GM19023 (cell line): ENCODE data around the gene PHACTR1.

Experiments used
- ATAC-seq: cut with Tn5 transposase; IDR thresholded peaks from one replicate; pipeline ENCODE4 v1.9.1; 2021; ENCODE audit warnings: mild to moderate bottlenecking, moderate library complexity; ENCODE audit not compliant: unreplicated experiment

Gene PHACTR1

GRCh38 chr6:12892151-12892550 is 175.6 kb downstream of the PHACTR1 start:
- ATAC-seq: no peak

- ATAC-seq: no peak
Observed at GRCh38 chr6:12893036-12893435, 176.5 kb downstream of the PHACTR1 start.

DNA sequence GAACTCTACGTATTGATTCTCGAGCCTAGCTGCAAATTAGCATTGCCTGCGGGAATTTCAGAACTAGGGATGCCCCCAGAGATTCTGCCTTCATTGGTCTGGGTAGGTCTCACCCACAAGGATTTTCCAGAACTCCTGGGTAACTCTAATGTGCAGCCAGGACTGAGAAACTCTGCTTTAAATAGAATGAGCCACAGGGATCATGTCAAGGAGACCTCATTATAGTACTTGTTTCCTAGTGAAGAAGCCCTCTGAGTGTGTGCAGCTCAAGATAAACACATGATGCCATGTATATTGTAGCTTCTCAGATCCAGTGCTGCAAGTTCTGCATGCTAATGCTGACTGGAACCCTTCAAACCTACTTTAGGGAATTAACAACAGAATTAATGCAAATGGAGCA is 179.2 kb downstream of the PHACTR1 start:
- ATAC-seq: no peak

DNA sequence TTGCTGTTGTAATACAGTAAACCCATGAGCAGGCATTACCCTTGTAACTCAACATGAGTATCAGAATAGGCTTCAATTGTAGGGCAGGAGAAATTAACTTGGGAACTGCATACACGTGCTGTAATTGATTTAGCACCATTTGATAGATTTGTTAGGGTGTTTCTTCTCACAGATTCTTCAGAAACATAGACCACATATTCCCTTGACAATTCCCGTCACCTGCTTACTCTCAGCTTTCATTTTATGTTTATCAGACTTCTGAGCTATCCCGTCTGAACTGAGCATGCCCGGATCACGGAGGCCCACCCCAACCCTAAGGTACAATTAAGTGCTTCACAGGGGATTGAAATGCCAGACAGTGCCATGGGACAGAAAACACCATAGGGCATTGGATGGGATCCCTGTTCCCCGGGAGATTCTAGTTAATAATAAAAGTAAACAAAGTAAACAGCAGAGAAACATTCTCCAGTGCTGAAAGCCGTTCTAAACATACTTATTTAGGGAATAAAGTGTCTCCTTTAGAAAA is 179.7 kb downstream of the PHACTR1 start:
- ATAC-seq: no peak

GRCh38 chr6:12898603-12899002 is 182.0 kb downstream of the PHACTR1 start:
- ATAC-seq: no peak

DNA sequence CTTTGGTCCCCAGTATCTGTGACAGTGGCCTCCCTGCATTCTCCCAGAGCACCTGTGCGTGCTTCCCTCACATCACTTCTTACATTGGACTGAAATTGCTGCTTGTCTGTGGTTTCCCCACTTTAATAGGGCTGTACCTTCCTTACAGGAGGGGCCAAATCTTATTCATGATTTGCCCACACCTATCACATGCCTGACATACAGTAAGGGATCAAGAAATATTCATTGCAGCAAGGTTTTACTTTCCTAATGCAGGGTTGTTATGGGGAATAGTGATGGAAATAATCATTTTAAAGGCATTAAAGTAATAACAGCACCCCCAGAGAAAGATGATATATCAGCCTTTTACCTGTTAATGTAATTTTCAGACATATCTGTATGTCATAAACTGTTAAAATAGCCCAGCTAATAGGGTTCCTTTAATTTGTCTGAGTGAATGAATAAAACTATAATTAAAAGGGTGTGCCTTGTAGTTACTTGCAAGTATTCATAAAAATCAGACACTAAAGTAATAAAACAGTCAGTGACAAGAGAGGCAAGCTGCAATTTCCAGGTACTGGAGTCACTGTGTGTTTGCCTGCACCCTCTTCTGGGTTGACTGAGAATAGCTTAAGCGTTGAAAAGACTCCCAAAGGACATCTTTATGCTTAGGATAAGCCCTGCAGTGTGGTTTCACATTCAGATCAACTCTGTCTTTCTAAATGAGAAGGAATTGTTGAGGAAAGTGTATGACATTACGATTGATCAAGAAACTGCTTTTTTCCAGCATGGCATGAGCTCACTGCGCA is 182.7 kb downstream of the PHACTR1 start:
- ATAC-seq: no peak

- ATAC-seq: no peak
Observed at GRCh38 chr6:12903246-12903645, 186.7 kb downstream of the PHACTR1 start.

DNA sequence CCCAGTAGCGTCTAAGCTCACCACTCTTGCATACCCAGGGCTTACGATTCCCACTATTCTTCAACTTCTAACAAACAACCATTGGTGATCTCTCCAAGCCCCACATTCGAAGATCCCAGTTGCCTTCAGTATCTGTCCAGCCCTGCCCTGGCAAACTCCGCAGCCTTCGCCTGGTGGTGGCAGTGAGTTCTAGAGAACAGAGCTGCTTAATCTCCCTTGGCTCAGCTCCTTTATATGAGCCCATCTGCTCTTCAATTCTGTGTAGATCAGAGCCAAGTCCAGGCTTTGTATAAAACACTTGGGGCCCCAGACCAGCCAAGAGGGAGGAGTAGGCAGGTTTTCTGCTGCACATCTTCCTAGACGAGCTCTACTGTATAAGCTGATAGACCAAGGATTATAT is 193.3 kb downstream of the PHACTR1 start:
- no peak for ATAC-seq

- ATAC-seq: no peak
Observed at GRCh38 chr6:12911427-12911826, 194.9 kb downstream of the PHACTR1 start.

DNA sequence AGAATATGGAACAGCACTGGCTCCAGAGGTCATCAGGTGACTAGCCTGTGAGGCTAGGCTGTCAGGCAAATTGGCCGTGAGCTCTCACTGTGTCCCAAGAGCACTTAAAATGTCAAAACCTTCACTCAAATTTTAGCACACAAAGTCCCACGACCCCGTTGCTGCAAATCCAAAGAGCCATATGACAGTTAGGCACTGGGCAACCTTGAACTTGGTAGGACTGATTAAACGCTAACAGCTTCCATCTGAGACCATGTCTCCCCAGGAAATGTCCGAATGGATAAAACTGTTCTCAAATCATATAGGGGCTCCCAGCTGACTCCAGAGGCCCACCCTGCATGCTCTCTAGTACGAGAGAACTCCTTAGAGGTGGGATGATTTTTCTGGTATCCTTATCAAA is 196.6 kb downstream of the PHACTR1 start:
- ATAC-seq: no peak

- no peak for ATAC-seq
Observed at GRCh38 chr6:12916006-12916405, 199.4 kb downstream of the PHACTR1 start.

DNA sequence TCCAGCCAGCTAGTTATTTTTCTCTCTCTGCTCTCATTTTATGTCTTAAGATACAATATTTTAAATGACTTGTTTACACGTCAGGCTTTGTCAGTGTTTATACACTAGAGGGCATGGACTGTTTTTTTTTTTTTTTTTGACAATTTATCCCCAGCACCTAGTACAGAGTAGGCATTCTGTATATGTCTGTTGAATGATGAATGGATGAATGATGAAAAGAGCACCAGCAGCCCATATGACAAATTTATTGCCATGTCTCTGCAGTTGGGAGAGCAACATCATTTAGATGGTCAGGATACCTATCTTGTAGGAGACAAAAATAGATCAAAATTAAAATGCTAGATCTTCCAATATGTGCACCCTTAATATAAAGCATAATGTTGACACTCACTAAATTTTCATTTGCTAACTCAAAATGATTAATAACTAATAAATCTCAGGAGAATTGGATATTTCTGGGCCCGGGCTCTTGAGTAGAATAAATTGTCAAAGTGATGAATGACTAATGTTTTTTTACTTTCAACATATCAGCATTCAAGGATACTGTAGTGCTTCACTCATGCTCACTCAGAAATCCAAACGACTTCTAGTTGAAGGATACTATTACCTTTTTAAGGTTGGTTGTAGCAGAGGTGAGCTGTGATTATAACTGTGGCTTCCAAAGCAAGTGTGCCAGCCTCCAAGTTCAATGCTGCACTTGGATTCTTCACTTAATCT is 200.0 kb downstream of the PHACTR1 start:
- ATAC-seq: no peak

DNA sequence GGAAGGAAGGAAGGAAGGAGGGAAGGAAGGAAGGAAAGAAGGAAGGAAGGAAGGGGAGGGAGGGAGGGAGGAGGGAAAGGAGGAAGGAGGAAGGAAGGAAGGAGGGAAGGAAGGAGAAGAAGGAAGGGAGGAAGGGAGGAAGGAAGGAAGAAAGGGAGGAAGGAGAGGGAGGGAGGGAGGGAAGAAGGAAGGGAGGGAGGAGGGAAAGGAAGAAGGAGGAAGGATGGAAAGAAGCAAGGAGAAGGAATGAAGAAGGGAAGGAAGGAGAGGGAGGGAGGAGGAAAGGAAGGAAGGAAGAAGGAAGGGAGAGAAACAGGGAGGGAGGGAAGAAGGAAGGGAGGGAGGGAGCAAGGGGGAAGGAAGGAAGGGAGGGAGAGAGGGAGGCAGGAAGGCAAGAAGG is 204.9 kb downstream of the PHACTR1 start:
- no peak for ATAC-seq

- no peak for ATAC-seq
Observed at GRCh38 chr6:12923644-12924235, 207.2 kb downstream of the PHACTR1 start.

DNA sequence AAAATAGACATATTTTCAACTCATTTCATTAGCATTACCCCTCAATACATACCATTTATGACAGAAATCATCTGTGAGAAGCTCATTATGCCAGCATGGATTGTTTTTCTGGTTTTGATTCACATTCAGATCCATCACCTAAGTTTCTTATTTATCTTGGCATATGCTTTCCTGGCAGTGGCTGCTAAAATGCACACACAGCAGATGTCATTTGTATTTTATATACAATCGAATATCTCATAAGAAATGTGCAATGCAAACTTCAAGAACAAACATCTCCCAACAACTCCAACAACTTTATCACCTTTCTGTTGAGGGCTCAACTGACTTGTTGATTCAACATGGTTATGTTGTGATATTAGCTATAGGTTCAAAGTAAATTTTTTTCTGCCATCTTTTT is 208.3 kb downstream of the PHACTR1 start:
- no peak for ATAC-seq

- no peak for ATAC-seq
Observed at GRCh38 chr6:12927746-12928145, 211.2 kb downstream of the PHACTR1 start.

- ATAC-seq: no peak
Observed at GRCh38 chr6:12929678-12930077, 213.1 kb downstream of the PHACTR1 start.

- no peak for ATAC-seq
Observed at GRCh38 chr6:12931639-12932038, 215.1 kb downstream of the PHACTR1 start.

- ATAC-seq: no peak
Observed at GRCh38 chr6:12935637-12936036, 219.1 kb downstream of the PHACTR1 start.

DNA sequence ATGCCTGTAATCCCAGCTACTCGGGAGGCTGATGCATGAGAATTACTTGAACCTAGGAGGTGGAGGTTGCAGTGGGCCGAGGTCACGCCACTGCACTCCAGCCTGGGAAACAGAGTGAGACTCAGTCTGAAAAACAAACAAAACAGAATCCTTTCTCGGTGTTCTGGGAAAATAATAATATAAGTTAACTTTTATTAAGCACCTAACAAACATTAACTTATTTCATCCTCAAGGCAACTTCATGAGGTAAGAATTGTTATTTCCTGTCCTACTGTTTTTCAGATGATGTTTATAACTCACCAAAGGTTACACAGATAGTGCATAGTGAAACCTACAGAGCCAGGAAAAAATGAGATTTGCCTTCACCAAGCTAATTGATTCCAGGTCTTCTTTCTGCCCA is 221.4 kb downstream of the PHACTR1 start:
- ATAC-seq: no peak

DNA sequence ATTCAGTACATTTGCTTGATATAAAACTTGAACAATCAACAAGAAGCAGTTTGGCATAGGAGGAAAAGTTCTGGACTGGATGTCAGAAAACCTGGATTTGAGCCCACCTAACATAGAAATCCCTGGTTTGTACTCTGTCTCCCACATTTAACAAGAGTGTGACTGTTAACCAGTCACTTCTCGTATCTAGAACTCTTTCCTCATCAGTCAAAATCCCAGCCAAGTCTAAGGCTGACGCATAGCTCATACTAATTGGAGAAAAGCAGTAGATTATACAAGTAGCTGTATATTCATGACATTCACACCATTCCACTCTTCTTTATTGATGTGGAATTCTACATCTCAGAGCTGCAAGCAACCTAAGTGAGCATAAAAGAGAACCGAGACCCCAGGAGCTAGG is 222.7 kb downstream of the PHACTR1 start:
- no peak for ATAC-seq

GRCh38 chr6:12941422-12941821 is 224.9 kb downstream of the PHACTR1 start:
- no peak for ATAC-seq
